Aorta (tissue), 5 donors: ENCODE results near the gene TP63. TPM values are rescaled to one million over a fixed set of nuclear protein-coding genes. Genes with fewer than 3 reads are reported as not detected.

Experiments used
- ATAC-seq: fragments of 200-7000 bp; cut with Tn5 transposase; one replicate; pipeline ENCODE4 v1.9.1; 2022; ENCODE audit warnings: moderate library complexity; ENCODE audit not compliant: low FRiP score
- DNase-seq, 2 donors: peaks; one replicate each; pipeline ENCODE4 v3.0.0-alpha.2; 2020
- H3K27ac ChIP-seq, 2 donors: one replicate each; pipeline ENCODE4 v1.5.1; 2013; ENCODE audit warnings: low read length in 2 of 2, mild to moderate bottlenecking in 2 of 2, moderate library complexity in 2 of 2, control low read depth in 1 of 2, inconsistent platforms in 1 of 2, low read depth in 1 of 2
- H3K27me3 ChIP-seq, 2 donors: one replicate each; pipeline ENCODE4 v1.6.1; 2013; ENCODE audit warnings: control low read depth in 1 of 2, low read length in 1 of 2, mild to moderate bottlenecking in 1 of 2, moderate library complexity in 1 of 2; ENCODE audit not compliant: insufficient read depth in 2 of 2, control insufficient read depth in 1 of 2
- H3K36me3 ChIP-seq, 2 donors: one replicate each; pipeline ENCODE4 v1.6.1; 2013; ENCODE audit warnings: control low read depth in 1 of 2, low read length in 1 of 2, mild to moderate bottlenecking in 1 of 2; ENCODE audit not compliant: insufficient read depth in 2 of 2, control insufficient read depth in 1 of 2
- H3K4me1 ChIP-seq, 2 donors: one replicate each; pipeline ENCODE4 v1.6.1; 2013; ENCODE audit warnings: low read length in 2 of 2, control low read depth in 1 of 2, mild to moderate bottlenecking in 1 of 2, moderate library complexity in 1 of 2; ENCODE audit not compliant: insufficient read depth in 2 of 2, control insufficient read depth in 1 of 2
- H3K4me3 ChIP-seq, 2 donors: one replicate each; pipeline ENCODE4 v1.5.1; 2013; ENCODE audit warnings: low read length in 2 of 2, control low read depth in 1 of 2, mild to moderate bottlenecking in 1 of 2
- H3K9me3 ChIP-seq: one replicate; pipeline ENCODE4 v1.6.1; 2013; ENCODE audit warnings: mild to moderate bottlenecking, low read length; ENCODE audit not compliant: control insufficient read depth
- WGBS, 2 donors: extraction: QIAGEN DNeasy Blood & Tissue Kit; methylation state at CpG; one replicate each; pipeline ENCODE4 v1.1.7; 2013; 5-methylcytosine and 5-hydroxymethylcytosine counted together
- intact Hi-C, 2 donors: fragments of 100-400 bp; cut with DNase I; formaldehyde crosslinking; loops; one replicate each; pipeline versions ENCODE4 v1.14.2 to v1.15.0; 2022
- polyA plus RNA-seq, 2 donors: library from polyadenylated mRNA; stranded (reverse); fragments of 200-250 nt; gene quantifications; one replicate each; pipeline ENCODE4 v1.2.3, GENCODE V29; 2013
- total RNA-seq, 2 donors: library from RNA; stranded (reverse); fragmentation: NEBNext Ultra II Directional; extraction: Animal tissue kit (Norgen Biotek cat#: 25700); gene quantifications; one replicate each; pipeline ENCODE4 v1.2.1, GENCODE V29; 2021
- donor health status: healthy with polysubstance abuse.
- donor health status: Bipolar disorder and iron deficiency.
- donor health status: DM: no; HTN: no; CAD: no.
- donor health status: DM: no; HTN: no; CAD: no.
- donor health status: DM: yes; HTN: yes; CAD: no.

The TP63 gene
- total and polyA plus RNA-seq, 4 donors = 0.03 to 0.72 (median 0.34) TPM

DNA sequence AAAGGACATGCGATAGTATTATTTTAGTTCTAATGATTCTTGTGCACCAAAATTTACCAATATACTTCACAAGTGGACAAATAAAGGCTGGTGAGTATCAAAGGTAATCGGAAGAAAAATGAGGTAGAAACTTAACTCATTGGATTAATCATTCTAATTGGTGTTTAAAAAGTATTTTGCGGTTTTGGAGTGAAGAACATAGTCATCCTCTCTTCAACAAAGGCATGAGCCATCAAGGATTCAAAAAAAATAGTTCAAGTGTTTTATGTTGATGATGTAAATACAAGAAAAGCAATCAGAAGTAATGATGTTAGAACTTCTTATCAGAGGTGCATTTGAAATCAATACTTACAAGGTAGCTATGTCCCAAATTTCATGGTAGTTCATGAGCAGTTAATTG lies 268.0 kb downstream of the TP63 start:
- intact Hi-C loops = no loop called here
- Histone ChIP-seq H3K4me1 (no peaks in the 10 kb centered on the region), H3K4me3 (no peak overlapping the region), H3K36me3 (no peaks in the 10 kb centered on the region), H3K27ac (no peak overlapping the region), H3K9me3 (no peaks in the 10 kb centered on the region), H3K27me3 (no peaks in the 10 kb centered on the region)
- DNase-seq (no peak), ATAC-seq (no peak)
- 90 to 94% methylated on average over 3 of the region's 3 CpGs for WGBS, 2 donors

DNA sequence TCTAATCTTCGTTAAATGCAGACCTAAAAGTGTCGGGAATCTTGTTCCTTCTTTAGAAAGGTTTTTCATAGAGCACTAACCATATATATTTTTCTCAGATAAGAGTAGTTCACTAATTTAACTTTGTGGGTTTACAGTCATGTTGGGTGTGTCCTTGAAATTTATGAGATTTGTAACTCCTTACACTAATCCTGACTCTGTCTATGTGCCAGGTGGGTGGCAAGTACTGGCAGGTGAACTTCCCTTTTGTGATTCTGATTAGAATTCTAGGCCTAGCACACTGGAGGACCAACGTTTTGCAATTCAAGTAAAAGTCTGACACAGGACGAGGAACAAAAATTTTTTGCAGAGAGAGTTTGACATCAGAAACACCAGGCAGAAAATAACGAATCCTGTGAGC lies 269.4 kb downstream of the TP63 start:
- WGBS, 2 donors = 72% methylated on average over 5 of the region's 5 CpGs
- Histone ChIP-seq H3K9me3 (no peaks in the 10 kb centered on the region), H3K27ac (no peak overlapping the region), H3K4me3 (no peak overlapping the region), H3K27me3 (no peaks in the 10 kb centered on the region), H3K36me3 (no peaks in the 10 kb centered on the region), H3K4me1 (no peaks in the 10 kb centered on the region)
- no peak for DNase-seq
- ATAC-seq = no peak
- intact Hi-C loops = no loop called here

DNA sequence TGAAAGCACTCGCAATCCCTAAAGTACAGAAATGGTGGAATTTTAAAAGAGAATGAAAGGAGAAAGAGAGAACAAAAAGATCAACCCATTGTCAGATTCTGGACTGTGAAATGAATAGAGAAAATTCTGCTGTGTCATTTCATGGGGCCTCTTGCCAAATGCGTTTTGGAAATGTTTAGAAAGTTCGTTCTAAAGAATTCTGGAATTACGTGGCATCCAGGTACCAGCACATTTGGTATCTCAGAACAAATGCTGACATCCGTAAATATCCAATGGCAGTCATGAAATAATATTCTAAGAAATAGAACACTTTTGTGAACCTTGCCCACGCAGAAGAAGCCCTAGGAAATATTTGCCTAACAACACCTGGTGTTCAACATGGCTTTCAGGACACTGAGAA lies 270.3 kb downstream of the TP63 start:
- Histone ChIP-seq H3K27me3 (no peaks in the 10 kb centered on the region), H3K9me3 (no peaks in the 10 kb centered on the region), H3K4me1 (no peaks in the 10 kb centered on the region), H3K4me3 (no peak overlapping the region), H3K27ac (no peak overlapping the region), H3K36me3 (no peaks in the 10 kb centered on the region)
- no peak for DNase-seq
- no peak for ATAC-seq
- intact Hi-C loops = no loop called here
- 87 to 90% methylated on average over 6 of the region's 6 CpGs for WGBS, 2 donors

GRCh38 chr3:189902230-189903186 lies 271.3 kb downstream of the TP63 start:
- Histone ChIP-seq H3K9me3 (no peaks in the 10 kb centered on the region), H3K4me3 (no peak overlapping the region), H3K36me3 (no peaks in the 10 kb centered on the region), H3K27ac (no peak overlapping the region), H3K27me3 (no peaks in the 10 kb centered on the region), H3K4me1 (no peaks in the 10 kb centered on the region)
- intact Hi-C loops = no loop called here
- ATAC-seq = no peak
- no peak for DNase-seq
- WGBS, 2 donors = 89 to 93% methylated on average over 2 of the region's 2 CpGs

GRCh38 chr3:189903562-189904250 lies 272.5 kb downstream of the TP63 start:
- H3K27ac ChIP-seq = no peak overlapping the region
- H3K9me3 ChIP-seq = no peaks in the 10 kb centered on the region
- no peak overlapping the region for H3K4me3 ChIP-seq
- WGBS, 2 donors = 73 to 74% methylated on average over 6 of the region's 6 CpGs
- no peaks in the 10 kb centered on the region for H3K27me3 ChIP-seq
- intact Hi-C loops = no loop called here
- H3K4me1 ChIP-seq = no peaks in the 10 kb centered on the region
- H3K36me3 ChIP-seq = no peaks in the 10 kb centered on the region
- ATAC-seq = no peak
- DNase-seq = no peak

DNA sequence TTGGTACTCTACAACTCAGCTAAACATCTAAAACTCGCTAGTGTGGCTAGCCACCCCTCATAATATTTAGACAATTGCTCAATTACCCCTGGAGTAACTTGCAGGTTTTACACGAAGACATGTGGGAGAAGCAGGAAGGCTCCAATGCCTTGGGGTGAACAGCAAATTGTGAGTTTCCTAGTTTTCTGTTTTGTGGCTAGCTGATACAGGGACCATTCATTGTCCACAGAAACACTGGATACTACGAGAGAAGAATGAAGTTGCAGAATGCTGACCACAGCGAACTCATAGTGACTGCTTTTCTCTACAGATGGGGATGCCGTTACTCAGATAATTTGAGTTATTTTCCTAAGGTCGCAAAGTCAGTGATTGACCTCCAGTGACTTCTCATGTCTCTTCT lies 276.6 kb downstream of the TP63 start:
- WGBS, 2 donors = 83 to 84% methylated on average over 6 of the region's 6 CpGs
- Histone ChIP-seq H3K27me3 (no peaks in the 10 kb centered on the region), H3K36me3 (no peaks in the 10 kb centered on the region), H3K4me3 (no peak overlapping the region), H3K27ac (no peak overlapping the region), H3K9me3 (no peaks in the 10 kb centered on the region), H3K4me1 (no peaks in the 10 kb centered on the region)
- ATAC-seq = no peak
- intact Hi-C loops = no loop called here
- DNase-seq = no peak

DNA sequence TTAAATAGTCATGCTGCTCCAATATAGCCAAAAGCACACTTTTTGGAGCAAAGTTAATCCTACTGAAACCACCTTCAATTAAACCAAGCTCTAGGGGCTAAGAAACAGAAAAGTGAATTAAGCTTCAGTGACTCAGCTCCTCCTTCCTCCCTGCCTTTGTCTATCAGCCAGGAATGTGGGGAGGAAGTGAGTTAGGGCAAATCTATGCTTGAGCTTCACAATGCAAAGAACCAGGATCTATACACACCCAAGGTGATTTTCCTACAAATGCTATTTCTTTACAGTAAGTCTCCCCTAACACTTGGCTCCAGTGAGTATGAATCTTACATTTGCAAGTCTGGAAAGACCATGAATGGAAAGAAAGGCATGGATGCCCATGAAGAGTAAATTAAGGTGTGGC lies 277.5 kb downstream of the TP63 start:
- Histone ChIP-seq H3K27ac (no peak overlapping the region), H3K36me3 (no peaks in the 10 kb centered on the region), H3K4me3 (no peak overlapping the region), H3K4me1 (no peaks in the 10 kb centered on the region), H3K9me3 (no peaks in the 10 kb centered on the region), H3K27me3 (no peaks in the 10 kb centered on the region)
- intact Hi-C loops = no loop called here
- no peak for DNase-seq
- ATAC-seq = no peak

- Histone ChIP-seq H3K4me1 (no peaks in the 10 kb centered on the region), H3K27me3 (no peaks in the 10 kb centered on the region), H3K9me3 (no peaks in the 10 kb centered on the region), H3K36me3 (no peaks in the 10 kb centered on the region), H3K4me3 (no peak overlapping the region), H3K27ac (no peak overlapping the region)
- 78 to 83% methylated on average over 3 of the region's 3 CpGs for WGBS, 2 donors
- ATAC-seq (no peak), DNase-seq (no peak)
- intact Hi-C loops = no loop called here
Observed at GRCh38 chr3:189909139-189909538, 277.9 kb downstream of the TP63 start.

DNA sequence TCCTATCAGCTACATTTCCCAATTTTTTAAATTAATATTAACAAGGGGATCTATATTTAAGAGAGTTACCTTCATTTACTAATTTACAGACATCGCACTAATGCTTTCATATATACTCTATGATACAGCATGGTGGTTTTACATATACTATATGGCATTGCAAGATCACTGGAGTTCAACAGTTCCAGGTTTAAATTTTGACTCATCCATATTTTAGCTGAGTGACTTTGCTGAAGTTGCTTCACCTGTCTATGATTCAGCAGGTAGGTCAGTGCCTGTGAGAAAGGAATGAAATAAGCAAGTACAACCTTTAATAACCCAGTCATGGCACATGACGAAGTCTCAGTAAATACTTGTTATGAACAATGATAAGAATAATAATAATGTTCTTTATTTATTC lies 278.4 kb downstream of the TP63 start:
- H3K27ac ChIP-seq = no peak overlapping the region
- intact Hi-C loops = no loop called here
- H3K4me1 ChIP-seq = no peaks in the 10 kb centered on the region
- H3K4me3 ChIP-seq = no peak overlapping the region
- no peaks in the 10 kb centered on the region for H3K27me3 ChIP-seq
- DNase-seq = no peak
- WGBS, 2 donors = 90 to 92% methylated on average over 2 of the region's 2 CpGs
- ATAC-seq = no peak
- H3K36me3 ChIP-seq = no peaks in the 10 kb centered on the region
- H3K9me3 ChIP-seq = no peaks in the 10 kb centered on the region
